GM18505 (cell line): ENCODE measurements around the gene LRIT2.

Experiments
- ATAC-seq: cut with Tn5 transposase; IDR thresholded peaks from one replicate; pipeline ENCODE4 v1.9.1; 2021; ENCODE audit not compliant: unreplicated experiment
- POLR2A ChIP-seq: IDR thresholded peaks from 4 replicates; pipeline ENCODE4 v1.6.1; 2011; ENCODE audit warnings: borderline replicate concordance; ENCODE audit not compliant: insufficient read depth, insufficient read length; ENCODE audit errors: extremely low read depth

LRIT2 gene

DNA sequence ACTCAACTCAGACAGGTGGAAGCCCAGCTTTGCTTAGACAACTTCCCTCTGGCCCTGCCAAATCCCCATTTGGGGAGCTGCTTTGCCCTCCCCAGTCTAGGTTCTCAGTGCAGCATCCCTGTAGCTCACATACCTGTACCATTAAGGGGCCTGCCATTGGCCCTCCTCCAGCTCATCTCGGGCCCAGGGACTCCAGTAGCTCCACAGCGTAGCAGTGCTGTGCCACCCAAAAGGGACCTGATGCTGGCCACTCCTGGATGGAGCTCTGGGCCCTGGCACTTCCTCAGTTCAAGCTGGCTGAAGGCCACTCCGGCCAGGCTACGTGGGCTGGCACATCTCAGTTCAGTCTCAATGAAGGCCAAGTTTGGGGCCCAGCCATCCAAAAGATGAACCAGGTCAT, 8.6 kb upstream of the LRIT2 start:
- TF ChIP-seq POLR2A, result no peak
- ATAC-seq, result no peak

- no peak for TF ChIP-seq POLR2A
- no peak for ATAC-seq
These were observed 7.0 kb upstream of the LRIT2 start for GRCh38 chr10:84232376-84232775.

- TF ChIP-seq POLR2A, result no peak
- ATAC-seq, result no peak
These were observed 5.0 kb upstream of the LRIT2 start for GRCh38 chr10:84230359-84230758.

DNA sequence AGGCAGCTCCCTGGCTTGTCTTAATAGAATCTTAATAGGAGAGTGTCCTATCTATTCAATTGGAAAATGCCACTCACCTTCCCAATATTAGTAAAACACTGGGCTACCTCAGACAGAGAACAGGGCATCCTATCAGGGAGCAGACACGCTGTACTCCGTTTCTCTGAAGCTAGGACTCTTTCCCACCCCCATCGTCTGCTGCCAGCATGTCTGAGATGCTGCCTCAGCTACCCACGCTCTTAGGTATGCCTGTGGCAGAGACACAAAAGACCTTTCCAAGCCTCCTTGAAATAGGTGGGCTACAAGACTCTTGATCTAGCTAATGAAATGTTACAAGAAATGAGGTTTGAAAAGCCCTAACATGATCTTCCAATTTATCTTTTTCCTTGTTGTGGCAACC, 2.5 kb upstream of the LRIT2 start:
- TF ChIP-seq POLR2A, result no peak
- ATAC-seq, result no peak

DNA sequence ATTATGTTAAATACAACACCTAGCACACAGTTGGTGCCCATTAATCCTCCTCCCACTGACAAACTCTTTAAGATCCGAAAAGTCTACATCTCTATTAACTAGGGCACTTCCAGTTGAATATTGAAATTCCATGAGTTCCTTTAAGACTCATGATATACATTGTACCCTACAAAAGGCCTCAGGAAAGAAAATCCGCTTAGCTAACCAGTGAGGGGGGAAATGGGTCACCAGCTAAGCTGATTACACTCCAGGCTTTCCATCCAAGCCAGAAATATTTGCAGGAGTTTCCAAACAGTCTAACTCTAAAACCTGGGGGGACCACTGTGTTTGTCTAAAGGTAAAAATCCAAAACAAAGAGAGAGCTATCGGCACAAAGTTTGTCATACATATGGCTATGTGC, 1.3 kb upstream of the LRIT2 start:
- no peak for TF ChIP-seq POLR2A

DNA sequence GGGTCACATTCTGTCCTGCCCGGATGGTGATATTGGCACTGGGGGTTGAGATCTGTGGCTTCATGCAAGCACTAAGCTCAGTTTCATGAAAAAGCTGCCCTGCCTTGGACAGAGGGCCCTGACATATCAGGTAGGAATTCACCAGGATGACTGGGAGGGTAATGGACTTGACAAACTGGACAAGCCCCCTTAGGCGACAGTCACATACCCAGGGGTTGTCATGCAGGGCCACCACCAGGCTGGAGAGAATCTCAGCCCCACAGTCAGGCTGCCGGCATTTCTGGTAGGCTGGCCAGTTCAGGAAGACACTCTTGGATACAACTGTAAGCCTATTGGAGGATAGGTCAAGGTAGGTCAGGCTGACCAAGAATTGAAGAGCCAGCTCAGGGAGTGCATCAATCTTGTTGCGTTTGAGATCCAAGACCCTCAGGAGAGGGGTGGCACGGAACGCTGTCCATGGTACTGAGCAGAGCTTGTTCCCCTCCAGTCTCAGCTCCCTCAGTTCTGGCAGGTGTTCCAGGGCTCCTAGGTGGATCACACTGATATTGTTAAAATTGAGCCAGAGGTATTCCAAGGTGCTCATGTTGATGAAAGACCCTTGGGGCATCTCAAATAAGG, 824 bp downstream of the LRIT2 start:
- no peak for TF ChIP-seq POLR2A
- no peak for ATAC-seq

More for the DNA sequence above, 1.3 kb upstream of the LRIT2 start:
- no peak for ATAC-seq

DNA sequence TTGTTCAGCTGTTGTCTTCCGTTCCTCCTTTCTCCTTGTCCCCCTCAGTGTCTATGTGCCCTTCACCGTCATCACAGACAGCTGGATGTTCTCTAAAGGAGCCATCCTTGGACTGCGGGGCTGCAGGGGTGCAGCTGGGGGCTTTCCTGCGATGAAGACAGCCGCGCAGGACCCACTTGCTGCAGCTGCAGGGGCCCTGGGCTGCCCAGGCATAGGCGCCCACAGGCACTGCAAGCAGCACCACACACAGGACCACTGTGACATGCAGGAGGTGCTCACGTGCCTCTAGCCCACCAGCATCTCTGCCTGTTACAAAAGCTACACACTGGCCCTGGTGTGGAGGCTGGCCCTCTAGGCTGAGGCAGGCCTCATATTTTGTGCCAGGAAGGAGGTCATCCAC, 3.4 kb downstream of the LRIT2 start:
- no peak for TF ChIP-seq POLR2A
- ATAC-seq, result no peak

- TF ChIP-seq POLR2A, result no peak
- no peak for ATAC-seq
These were observed 7.6 kb downstream of the LRIT2 start for GRCh38 chr10:84217746-84218145.

- no peak for ATAC-seq
- no peak for TF ChIP-seq POLR2A
These were observed 8.5 kb downstream of the LRIT2 start for GRCh38 chr10:84216834-84217233.

DNA sequence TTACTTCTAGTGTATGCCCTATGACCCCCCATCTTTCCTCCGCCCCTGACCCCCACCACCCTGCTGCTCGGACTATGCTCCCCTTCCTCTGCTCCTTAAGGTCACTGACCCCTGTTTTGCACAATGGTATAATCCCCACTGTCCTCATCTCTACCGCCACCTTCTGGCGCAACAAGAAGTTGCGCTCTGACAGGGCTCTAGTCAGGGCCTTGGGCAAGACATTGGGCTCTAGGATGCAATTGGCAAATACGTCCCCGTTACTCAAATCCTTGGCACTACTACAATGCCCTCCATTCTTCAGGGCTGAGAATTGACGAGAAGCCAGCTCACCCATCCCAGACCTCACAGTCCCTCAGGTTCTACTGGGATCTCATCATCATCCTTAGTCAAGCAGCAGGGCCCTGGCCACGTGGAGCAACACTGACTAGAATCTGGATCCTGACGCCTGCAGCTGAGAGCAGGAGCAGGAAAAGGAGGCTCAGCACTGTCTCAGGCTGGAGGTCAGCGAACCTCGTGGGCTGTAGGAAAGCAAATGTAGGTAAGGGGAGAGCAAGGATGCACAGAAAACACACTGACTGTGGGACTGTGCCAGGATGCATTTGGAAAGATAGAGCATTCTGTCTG, 10.6 kb downstream of the LRIT2 start:
- no peak for TF ChIP-seq POLR2A
- peak; percentile 76 for ATAC-seq

GRCh38 chr10:84214046-84214572, 11.2 kb downstream of the LRIT2 start:
- TF ChIP-seq POLR2A, result no peak
- ATAC-seq, result peak; percentile 30

DNA sequence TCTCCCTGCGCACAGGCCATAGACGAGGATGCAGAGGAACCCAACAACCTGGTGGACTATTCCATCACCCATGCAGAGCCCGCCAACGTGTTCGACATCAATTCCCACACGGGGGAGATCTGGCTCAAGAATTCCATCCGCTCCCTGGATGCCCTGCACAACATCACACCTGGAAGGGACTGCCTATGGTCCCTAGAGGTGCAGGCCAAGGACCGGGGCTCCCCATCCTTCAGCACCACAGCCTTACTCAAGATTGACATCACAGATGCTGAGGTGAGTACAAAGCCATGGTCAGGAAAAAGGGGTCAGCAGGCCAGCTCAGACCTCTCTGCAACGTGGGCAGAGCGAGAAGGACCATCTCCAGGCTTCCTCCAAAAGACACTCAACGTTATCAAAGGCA, 12.3 kb downstream of the LRIT2 start:
- TF ChIP-seq POLR2A, result no peak
- no peak for ATAC-seq

- no peak for TF ChIP-seq POLR2A
- ATAC-seq, result no peak
These were observed 13.3 kb downstream of the LRIT2 start for GRCh38 chr10:84212014-84212413.

GRCh38 chr10:84211566-84211965, 13.8 kb downstream of the LRIT2 start:
- ATAC-seq, result no peak
- no peak for TF ChIP-seq POLR2A
